ENCODE results near the gene ALK.

The ALK gene

DNA sequence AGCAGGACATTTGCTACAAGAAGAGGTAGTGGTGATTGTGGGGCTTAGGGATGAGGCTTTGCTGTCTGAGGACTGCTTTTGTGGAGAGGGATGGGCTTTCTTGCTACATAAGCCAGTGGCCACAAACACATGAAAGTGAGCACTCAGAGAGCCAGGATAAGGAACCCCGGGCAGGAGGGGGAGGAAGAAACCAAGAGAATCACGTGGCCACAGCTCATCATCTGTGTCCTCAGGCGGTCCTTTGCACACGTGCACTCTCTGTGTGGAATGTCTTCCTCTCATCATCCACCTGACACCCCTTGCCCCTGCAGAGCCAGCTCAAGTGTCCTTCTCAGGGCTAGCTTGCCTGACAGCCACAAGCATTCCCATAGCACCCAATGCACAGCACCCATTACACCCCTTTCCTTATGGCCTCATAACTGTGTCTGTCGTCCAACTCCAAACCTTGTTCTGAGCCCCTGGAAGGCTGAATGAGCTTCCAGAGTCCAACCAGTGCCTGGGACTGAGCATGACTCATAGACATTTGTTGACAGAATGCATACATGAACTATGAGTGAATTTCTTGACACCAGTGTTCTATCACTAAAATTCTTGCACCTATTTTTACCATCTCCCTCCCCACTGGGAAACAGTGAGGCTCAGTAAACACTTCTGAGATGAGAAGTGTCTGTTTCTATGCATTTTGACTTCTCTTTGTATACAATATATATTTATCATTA, 398.3 kb downstream of the ALK start:
- Histone ChIP-seq H3K27ac (ENCODE audit: low read depth, low read length) (no peak overlapping the region), H3K4me1 (ENCODE audit: control insufficient read depth, insufficient read depth, low read length) (no peaks in the 10 kb centered on the region), H3K4me3 (ENCODE audit: low read depth, low read length) (no peak overlapping the region), H3K36me3 (ENCODE audit: control insufficient read depth, insufficient read depth, low read length) (no peaks in the 10 kb centered on the region), H3K27me3 (ENCODE audit: control insufficient read depth, insufficient read depth, low read length) (no peaks in the 10 kb centered on the region), H3K9me3 (ENCODE audit: control insufficient read depth, insufficient read depth, low read depth, low read length) (no peaks in the 10 kb centered on the region), H3K9ac (ENCODE audit: low read length) (no peak overlapping the region)

DNA sequence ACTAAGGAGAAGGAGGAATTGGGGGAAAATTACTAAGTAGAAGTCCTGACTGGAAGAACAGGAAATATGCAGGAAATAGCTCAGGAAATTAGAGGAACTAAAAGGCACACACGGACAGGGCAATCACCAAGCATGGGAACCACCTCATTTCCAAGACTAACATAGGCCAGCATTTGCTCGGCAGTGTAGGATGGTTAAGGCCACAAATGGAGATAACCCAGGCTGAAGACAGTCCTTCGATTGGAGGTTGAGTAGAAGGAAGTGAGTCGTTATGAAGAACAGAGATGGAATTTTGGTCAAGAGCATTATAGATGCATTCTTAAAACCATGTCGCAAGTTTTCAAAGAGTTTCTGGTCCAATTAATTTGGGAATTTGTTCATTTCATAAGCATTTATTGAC, 401.4 kb downstream of the ALK start:
- Histone ChIP-seq H3K27ac (ENCODE audit: low read depth, low read length) (no peak overlapping the region), H3K4me1 (ENCODE audit: control insufficient read depth, insufficient read depth, low read length) (no peaks in the 10 kb centered on the region), H3K36me3 (ENCODE audit: control insufficient read depth, insufficient read depth, low read length) (no peaks in the 10 kb centered on the region), H3K4me3 (ENCODE audit: low read depth, low read length) (no peak overlapping the region), H3K9ac (ENCODE audit: low read length) (no peak overlapping the region), H3K9me3 (ENCODE audit: control insufficient read depth, insufficient read depth, low read depth, low read length) (no peaks in the 10 kb centered on the region), H3K27me3 (ENCODE audit: control insufficient read depth, insufficient read depth, low read length) (no peaks in the 10 kb centered on the region)

- Histone ChIP-seq H3K4me3 (ENCODE audit: low read depth, low read length) (no peak overlapping the region), H3K9me3 (ENCODE audit: control insufficient read depth, insufficient read depth, low read depth, low read length) (no peaks in the 10 kb centered on the region), H3K27ac (ENCODE audit: low read depth, low read length) (no peak overlapping the region), H3K36me3 (ENCODE audit: control insufficient read depth, insufficient read depth, low read length) (no peaks in the 10 kb centered on the region), H3K9ac (ENCODE audit: low read length) (no peak overlapping the region), H3K4me1 (ENCODE audit: control insufficient read depth, insufficient read depth, low read length) (no peaks in the 10 kb centered on the region), H3K27me3 (ENCODE audit: control insufficient read depth, insufficient read depth, low read length) (no peaks in the 10 kb centered on the region)
Measured at GRCh38 chr2:29519338-29519925, 402.0 kb downstream of the ALK start.

- H3K27ac ChIP-seq (ENCODE audit: low read depth, low read length): no peak overlapping the region
- no peaks in the 10 kb centered on the region for H3K36me3 ChIP-seq (ENCODE audit: control insufficient read depth, insufficient read depth, low read length)
- no peaks in the 10 kb centered on the region for H3K27me3 ChIP-seq (ENCODE audit: control insufficient read depth, insufficient read depth, low read length)
- H3K4me1 ChIP-seq (ENCODE audit: control insufficient read depth, insufficient read depth, low read length): no peaks in the 10 kb centered on the region
- no peaks in the 10 kb centered on the region for H3K9me3 ChIP-seq (ENCODE audit: control insufficient read depth, insufficient read depth, low read depth, low read length)
- no peak overlapping the region for H3K9ac ChIP-seq (ENCODE audit: low read length)
- no peak overlapping the region for H3K4me3 ChIP-seq (ENCODE audit: low read depth, low read length)
Measured at GRCh38 chr2:29518646-29519337, 402.6 kb downstream of the ALK start.

DNA sequence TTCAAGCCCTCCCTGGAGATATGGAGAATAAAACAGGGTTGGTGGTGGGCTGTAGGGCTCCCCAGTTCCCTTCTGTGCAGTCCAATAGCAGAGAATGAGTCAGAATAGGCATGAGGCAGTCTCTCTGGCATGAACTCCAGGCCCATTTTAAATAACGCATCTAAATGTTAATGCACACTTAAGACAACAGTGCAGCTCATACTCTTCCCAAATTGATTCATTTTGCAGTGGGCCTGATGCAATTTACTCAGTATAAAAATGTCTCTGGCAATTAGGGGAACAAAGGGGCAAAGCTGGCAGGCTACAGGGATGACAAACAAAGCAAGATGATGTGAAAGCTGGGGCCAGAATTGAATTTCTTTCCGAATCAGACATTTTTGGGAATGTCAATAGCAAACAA, 403.4 kb downstream of the ALK start:
- Histone ChIP-seq H3K27me3 (ENCODE audit: control insufficient read depth, insufficient read depth, low read length) (no peaks in the 10 kb centered on the region), H3K27ac (ENCODE audit: low read depth, low read length) (no peak overlapping the region), H3K4me3 (ENCODE audit: low read depth, low read length) (no peak overlapping the region), H3K36me3 (ENCODE audit: control insufficient read depth, insufficient read depth, low read length) (no peaks in the 10 kb centered on the region), H3K4me1 (ENCODE audit: control insufficient read depth, insufficient read depth, low read length) (no peaks in the 10 kb centered on the region), H3K9me3 (ENCODE audit: control insufficient read depth, insufficient read depth, low read depth, low read length) (no peaks in the 10 kb centered on the region), H3K9ac (ENCODE audit: low read length) (no peak overlapping the region)

DNA sequence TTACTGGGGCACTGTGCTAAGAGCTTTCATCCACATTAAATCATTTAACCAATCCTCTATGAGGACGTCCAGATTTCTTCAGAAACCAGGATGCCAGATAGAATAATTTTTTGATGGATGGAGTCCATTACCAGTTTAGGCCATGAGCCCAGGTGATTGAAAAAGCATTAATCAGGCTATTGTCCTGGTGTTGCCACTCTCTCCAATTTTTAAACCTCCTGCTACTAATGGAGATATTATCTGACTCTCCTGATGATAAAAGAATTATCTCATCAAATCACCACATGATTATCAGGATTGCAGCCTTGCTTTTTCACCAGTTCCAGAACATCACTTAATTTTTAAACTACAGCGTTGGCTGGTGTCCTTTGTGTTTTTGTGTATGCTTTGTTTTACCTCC, 404.0 kb downstream of the ALK start:
- Histone ChIP-seq H3K27ac (ENCODE audit: low read depth, low read length) (no peak overlapping the region), H3K4me3 (ENCODE audit: low read depth, low read length) (no peak overlapping the region), H3K4me1 (ENCODE audit: control insufficient read depth, insufficient read depth, low read length) (no peaks in the 10 kb centered on the region), H3K27me3 (ENCODE audit: control insufficient read depth, insufficient read depth, low read length) (no peaks in the 10 kb centered on the region), H3K9ac (ENCODE audit: low read length) (no peak overlapping the region), H3K36me3 (ENCODE audit: control insufficient read depth, insufficient read depth, low read length) (no peaks in the 10 kb centered on the region), H3K9me3 (ENCODE audit: control insufficient read depth, insufficient read depth, low read depth, low read length) (no peaks in the 10 kb centered on the region)

DNA sequence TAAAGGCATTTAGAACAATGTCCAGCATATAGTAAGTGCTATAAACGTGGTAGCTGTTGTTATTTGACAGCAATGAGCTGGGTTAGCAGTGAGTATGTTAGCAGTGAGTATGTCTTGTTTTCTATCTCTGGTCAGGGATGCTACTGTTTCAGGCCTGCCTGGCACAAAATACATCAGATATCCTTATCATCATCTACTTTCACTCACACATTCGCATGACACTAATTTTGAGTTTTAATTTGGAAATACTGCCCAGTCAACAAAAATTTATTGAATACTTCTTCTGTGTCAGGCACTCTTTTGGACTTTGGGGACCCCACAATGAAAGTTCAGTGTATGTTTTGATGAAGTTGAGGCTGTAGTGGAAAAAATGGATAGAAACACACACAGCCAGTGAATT, 404.6 kb downstream of the ALK start:
- Histone ChIP-seq H3K4me1 (ENCODE audit: control insufficient read depth, insufficient read depth, low read length) (no peaks in the 10 kb centered on the region), H3K9me3 (ENCODE audit: control insufficient read depth, insufficient read depth, low read depth, low read length) (no peaks in the 10 kb centered on the region), H3K27ac (ENCODE audit: low read depth, low read length) (no peak overlapping the region), H3K9ac (ENCODE audit: low read length) (no peak overlapping the region), H3K27me3 (ENCODE audit: control insufficient read depth, insufficient read depth, low read length) (no peaks in the 10 kb centered on the region), H3K36me3 (ENCODE audit: control insufficient read depth, insufficient read depth, low read length) (no peaks in the 10 kb centered on the region), H3K4me3 (ENCODE audit: low read depth, low read length) (no peak overlapping the region)

DNA sequence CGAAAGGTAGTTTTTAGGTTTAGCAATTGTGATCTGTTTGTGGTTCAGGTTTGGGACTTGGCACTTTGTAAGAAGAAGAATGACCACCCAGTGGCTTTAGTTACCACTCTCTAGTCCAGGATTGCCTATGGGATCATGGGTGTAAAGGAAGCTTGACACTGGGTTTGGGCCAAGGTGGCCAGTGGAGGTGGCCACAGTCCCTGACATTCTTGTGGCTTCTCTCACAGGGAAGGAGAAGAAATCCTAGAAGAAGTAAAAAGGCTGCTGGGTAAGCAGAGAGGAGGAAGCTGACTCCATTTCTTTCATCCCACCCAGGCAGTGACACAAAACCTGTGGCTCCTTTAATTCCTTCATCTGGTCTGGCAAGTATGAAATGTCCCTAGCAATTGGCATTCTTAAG, 411.5 kb downstream of the ALK start:
- Histone ChIP-seq H3K27ac (ENCODE audit: low read depth, low read length) (no peak overlapping the region), H3K9ac (ENCODE audit: low read length) (no peak overlapping the region), H3K4me1 (ENCODE audit: control insufficient read depth, insufficient read depth, low read length) (no peaks in the 10 kb centered on the region), H3K9me3 (ENCODE audit: control insufficient read depth, insufficient read depth, low read depth, low read length) (peaks cover 9% of the 10 kb centered on the region; the same call in 1 of the 2 replicates), H3K36me3 (ENCODE audit: control insufficient read depth, insufficient read depth, low read length) (no peaks in the 10 kb centered on the region), H3K4me3 (ENCODE audit: low read depth, low read length) (no peak overlapping the region), H3K27me3 (ENCODE audit: control insufficient read depth, insufficient read depth, low read length) (no peaks in the 10 kb centered on the region)

GRCh38 chr2:29509397-29509796, 412.0 kb downstream of the ALK start:
- Histone ChIP-seq H3K9me3 (ENCODE audit: control insufficient read depth, insufficient read depth, low read depth, low read length) (peaks cover 9% of the 10 kb centered on the region; the same call in 1 of the 2 replicates), H3K27me3 (ENCODE audit: control insufficient read depth, insufficient read depth, low read length) (no peaks in the 10 kb centered on the region), H3K9ac (ENCODE audit: low read length) (no peak overlapping the region), H3K27ac (ENCODE audit: low read depth, low read length) (no peak overlapping the region), H3K4me3 (ENCODE audit: low read depth, low read length) (no peak overlapping the region), H3K36me3 (ENCODE audit: control insufficient read depth, insufficient read depth, low read length) (no peaks in the 10 kb centered on the region), H3K4me1 (ENCODE audit: control insufficient read depth, insufficient read depth, low read length) (no peaks in the 10 kb centered on the region)

DNA sequence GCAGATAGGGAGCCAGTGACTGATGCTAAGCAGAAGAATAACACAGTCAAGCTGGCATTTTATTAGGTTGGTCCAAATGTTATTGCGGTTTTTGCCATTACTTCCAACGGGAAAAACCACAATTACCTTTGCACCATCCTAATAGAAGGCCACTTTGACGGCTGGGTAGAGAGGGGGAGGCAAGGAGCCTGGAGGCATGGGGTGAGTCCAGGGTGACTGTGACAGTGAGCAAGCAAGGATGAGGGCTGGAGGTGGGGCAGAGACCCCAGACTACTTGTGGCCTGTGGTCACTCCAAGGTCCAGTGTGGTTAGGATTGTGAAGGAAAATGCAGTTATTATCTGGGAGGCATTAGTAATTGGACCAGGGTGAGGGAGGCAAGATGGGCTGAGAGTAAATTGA, 416.6 kb downstream of the ALK start:
- Histone ChIP-seq H3K9me3 (ENCODE audit: control insufficient read depth, insufficient read depth, low read depth, low read length) (peaks cover 2% of the 10 kb centered on the region; the same call in 1 of the 2 replicates), H3K27ac (ENCODE audit: low read depth, low read length) (no peak overlapping the region), H3K9ac (ENCODE audit: low read length) (no peak overlapping the region), H3K36me3 (ENCODE audit: control insufficient read depth, insufficient read depth, low read length) (no peaks in the 10 kb centered on the region), H3K4me3 (ENCODE audit: low read depth, low read length) (no peak overlapping the region), H3K4me1 (ENCODE audit: control insufficient read depth, insufficient read depth, low read length) (no peaks in the 10 kb centered on the region), H3K27me3 (ENCODE audit: control insufficient read depth, insufficient read depth, low read length) (no peaks in the 10 kb centered on the region)

DNA sequence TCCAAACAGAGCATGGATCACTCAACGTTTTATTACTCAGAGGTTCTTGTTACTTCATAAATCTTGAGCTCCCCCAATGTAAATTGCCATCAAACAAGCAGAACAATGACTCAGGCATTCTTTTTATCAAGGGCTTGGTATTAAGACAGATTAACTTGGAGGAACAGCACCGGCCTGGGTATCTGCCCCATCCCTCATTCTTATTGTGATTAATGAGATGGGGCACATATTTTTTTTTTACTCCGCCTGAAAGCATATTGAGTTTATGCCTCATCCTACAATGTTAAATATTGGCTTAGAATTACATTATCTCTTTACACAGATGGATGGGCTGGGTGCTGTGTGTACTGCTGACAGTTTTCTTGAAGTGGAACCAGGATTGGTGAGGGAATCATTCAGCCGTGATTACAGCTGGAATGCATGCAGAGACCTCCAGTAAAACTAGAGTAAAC, 418.9 kb downstream of the ALK start:
- no peak overlapping the region for H3K27ac ChIP-seq (ENCODE audit: low read depth, low read length)
- H3K9ac ChIP-seq (ENCODE audit: low read length): no peak overlapping the region
- H3K4me1 ChIP-seq (ENCODE audit: control insufficient read depth, insufficient read depth, low read length): no peaks in the 10 kb centered on the region
- H3K36me3 ChIP-seq (ENCODE audit: control insufficient read depth, insufficient read depth, low read length): no peaks in the 10 kb centered on the region
- H3K4me3 ChIP-seq (ENCODE audit: low read depth, low read length): no peak overlapping the region
- H3K27me3 ChIP-seq (ENCODE audit: control insufficient read depth, insufficient read depth, low read length): no peaks in the 10 kb centered on the region
- 0 out of 2 replicates have a peak, but pooled peaks cover 2% of the 10 kb centered on the region for H3K9me3 ChIP-seq (ENCODE audit: control insufficient read depth, insufficient read depth, low read depth, low read length)

Measured in HUES6 (cell line).